Measurements from ENCODE around the gene PABPN1. TPM values are rescaled to one million over a fixed set of nuclear protein-coding genes. Genes with fewer than 3 reads are reported as not detected.

Gene PABPN1
- total and polyA plus RNA-seq, 2 of the 13 experiments (the other 11 are each of a cell fraction or from before 2014, with no cell fraction given): 233 to 524 TPM

GRCh38 chr14:23286020-23286901, 35.0 kb upstream of the PABPN1 start, which contains the start of gene HOMEZ (continued):
- peak; percentile 86; the same call in 1 of the 2 replicates for TF ChIP-seq NFKB2 (CRISPR knock-in tag; IDR thresholded peaks at IDR 0.05; ENCODE audit: borderline replicate concordance)
- TF ChIP-seq RARA (CRISPR knock-in tag; IDR thresholded peaks at IDR 0.05): peak; percentile 59; the same call in 1 of the 2 replicates
- TF ChIP-seq BCLAF1 (IDR thresholded peaks at IDR 0.05): no peak
- no peak; the same call in 1 of the 2 replicates for TF ChIP-seq ZNF790 (CRISPR knock-in tag; IDR thresholded peaks at IDR 0.05; ENCODE audit: borderline replicate concordance)
- TF ChIP-seq HNRNPLL (IDR thresholded peaks at IDR 0.05; ENCODE audit: low read depth, low read length, poor library complexity, severe bottlenecking): peak; percentile 83
- peak; percentile 87 for TF ChIP-seq ZNF574 (CRISPR knock-in tag; IDR thresholded peaks at IDR 0.05)
- TF ChIP-seq EZH2 (conservative IDR thresholded peaks at IDR 0.05; ENCODE audit: low read depth, low read length): no peak
- TF ChIP-seq ZNF414 (CRISPR knock-in tag; IDR thresholded peaks at IDR 0.05): peak; percentile 96
- TF ChIP-seq MAFF (IDR thresholded peaks at IDR 0.05; ENCODE audit: low read depth, low read length): no peak
- TF ChIP-seq NR3C1 (CRISPR knock-in tag; IDR thresholded peaks at IDR 0.05): no peak
- TF ChIP-seq TERF1 (CRISPR knock-in tag; IDR thresholded peaks at IDR 0.05): no peak
- peak; percentile 94 for TF ChIP-seq SP5 (CRISPR knock-in tag; IDR thresholded peaks at IDR 0.05; ENCODE audit: borderline replicate concordance, low read depth)
- 0 out of 2 replicates have a peak, but pooled peaks have one; percentile 61 for TF ChIP-seq ZNF773 (CRISPR knock-in tag; IDR thresholded peaks at IDR 0.05; ENCODE audit: borderline replicate concordance)
- peak; percentile 92 for TF ChIP-seq SP1 (IDR thresholded peaks at IDR 0.05)
- TF ChIP-seq SP1 (CRISPR knock-in tag; IDR thresholded peaks at IDR 0.05): peak; percentile 99
- TF ChIP-seq ZNF883 (CRISPR knock-in tag; IDR thresholded peaks at IDR 0.05; ENCODE audit: not compliant biosample characterization): peak; percentile 97
- 0 out of 2 replicates have a peak, but pooled peaks have one; percentile 68 for TF ChIP-seq ZNF674 (CRISPR knock-in tag; IDR thresholded peaks at IDR 0.05; ENCODE audit: low read depth)
- no peak; the same call in 1 of the 2 replicates for TF ChIP-seq GFI1 (CRISPR knock-in tag; IDR thresholded peaks at IDR 0.05; ENCODE audit: borderline replicate concordance)
- no peak for TF ChIP-seq U2AF1 (optimal IDR thresholded peaks at IDR 0.05; ENCODE audit: low read depth, low read length)
- peak; percentile 36 for TF ChIP-seq ZFP36 (IDR thresholded peaks at IDR 0.05; ENCODE audit: borderline replicate concordance, low read depth, low read length, partially characterized antibody)
- peak; percentile 42; the same call in 1 of the 2 replicates for TF ChIP-seq NFE2L1 (CRISPR knock-in tag; IDR thresholded peaks at IDR 0.05; ENCODE audit: borderline replicate concordance)
- TF ChIP-seq THAP11 (CRISPR knock-in tag; IDR thresholded peaks at IDR 0.05): peak; percentile 83
